NOMO-1 treated with DMSO at 0.1 percent for 48 hours (cell line): ENCODE data around the gene JAML.
A peak's percentile ranks its signal among the peaks of the same experiment; 100 is the strongest.

ENCODE experiments used
- DNase-seq: peaks from one replicate; lab custom pipeline; 2025; ENCODE audit not compliant: unreplicated experiment; lab: John Stamatoyannopoulos, UW

Gene JAML

GRCh38 chr11:118148856-118149255 is 76.0 kb downstream of the JAML start:
- DNase-seq = no peak

GRCh38 chr11:118148240-118148639 is 76.6 kb downstream of the JAML start:
- DNase-seq = no peak

- peak; percentile 17 for DNase-seq
Measured at GRCh38 chr11:118147502-118147901, 77.3 kb downstream of the JAML start.

GRCh38 chr11:118146554-118146953 is 78.3 kb downstream of the JAML start:
- DNase-seq = no peak

- peak; percentile 76 for DNase-seq
Measured at GRCh38 chr11:118145285-118146227, 79.3 kb downstream of the JAML start.

GRCh38 chr11:118144301-118145268 is 80.2 kb downstream of the JAML start:
- DNase-seq = no peak
